Activated CD4-positive, CD25-positive, alpha-beta regulatory T cell treated with anti-CD3 and anti-CD28 coated beads, Interleukin-2, amount 50 U/mL, for 72 hours (primary cell): ENCODE measurements around the gene IQSEC1.

Experiments used
- DNase-seq: peaks from one replicate; pipeline ENCODE4 v3.0.0; 2021

The IQSEC1 gene

GRCh38 chr3:13066834-13067233, 6.4 kb downstream of the IQSEC1 start:
- DNase-seq: no peak

GRCh38 chr3:13066236-13066635, 7.0 kb downstream of the IQSEC1 start:
- DNase-seq: no peak

- DNase-seq: no peak
Measured at GRCh38 chr3:13065727-13066126, 7.5 kb downstream of the IQSEC1 start.

- no peak for DNase-seq
Measured at GRCh38 chr3:13064964-13065363, 8.3 kb downstream of the IQSEC1 start.

GRCh38 chr3:13064159-13064868, 8.9 kb downstream of the IQSEC1 start:
- no peak for DNase-seq

- no peak for DNase-seq
Measured at GRCh38 chr3:13063225-13063624, 10.0 kb downstream of the IQSEC1 start.

- DNase-seq: no peak
Measured at GRCh38 chr3:13062647-13063046, 10.6 kb downstream of the IQSEC1 start.

- DNase-seq: no peak
Measured at GRCh38 chr3:13060341-13060910, 12.8 kb downstream of the IQSEC1 start.

- DNase-seq: no peak
Measured at GRCh38 chr3:13058346-13059120, 14.7 kb downstream of the IQSEC1 start.

- DNase-seq: no peak
Measured at GRCh38 chr3:13057282-13058040, 15.8 kb downstream of the IQSEC1 start.

GRCh38 chr3:13055634-13056033, 17.6 kb downstream of the IQSEC1 start:
- DNase-seq: no peak

GRCh38 chr3:13054341-13055285, 18.6 kb downstream of the IQSEC1 start:
- DNase-seq: no peak

GRCh38 chr3:13053893-13054292, 19.3 kb downstream of the IQSEC1 start:
- DNase-seq: no peak

- no peak for DNase-seq
Measured at GRCh38 chr3:13053420-13053819, 19.8 kb downstream of the IQSEC1 start.

- no peak for DNase-seq
Measured at GRCh38 chr3:13052191-13052820, 20.9 kb downstream of the IQSEC1 start.

GRCh38 chr3:13051581-13051980, 21.6 kb downstream of the IQSEC1 start:
- DNase-seq: no peak

- DNase-seq: no peak
Measured at GRCh38 chr3:13051066-13051465, 22.2 kb downstream of the IQSEC1 start.

- no peak for DNase-seq
Measured at GRCh38 chr3:13050446-13050845, 22.8 kb downstream of the IQSEC1 start.

GRCh38 chr3:13049400-13049799, 23.8 kb downstream of the IQSEC1 start:
- no peak for DNase-seq

GRCh38 chr3:13047296-13048165, 25.7 kb downstream of the IQSEC1 start:
- DNase-seq: no peak
